Endothelial cell of umbilical vein (primary cell): Measurements from ENCODE around the gene CRHR1. TPM values are rescaled to one million over a fixed set of nuclear protein-coding genes. Genes with fewer than 3 reads are reported as not detected.

ENCODE experiments used
- BruUV-seq: library from RNA; stranded (reverse); fragments of 400-500 nt; replicated peaks from 2 replicates; lab custom pipeline; 2021; lab: Mats Ljungman, UMichigan
- CTCF ChIA-PET: fragments of 300-600, 350-600 bp; sonication (Branson Sonifier 250); formaldehyde crosslinking; loops from one replicate; lab custom pipeline; 2021; ENCODE audit warnings: antibody characterized with exemption, inconsistent platforms; lab: Charles Lee
- POLR2A ChIA-PET: fragments of 300-600, 350-600 bp; sonication (Branson Sonifier 250); formaldehyde crosslinking; loops from one replicate; lab custom pipeline; 2021; ENCODE audit warnings: antibody characterized with exemption, inconsistent platforms; lab: Charles Lee
- DNase-seq: peaks from one replicate; pipeline ENCODE4 v3.0.0-alpha.2; 2011; ENCODE audit warnings: low read depth, low spot score
- FAIRE-seq: peaks from 2 replicates; lab custom pipeline; 2011; peaks lifted over from hg19 to GRCh38; lab: Jason Lieb, UNC
- H2AFZ ChIP-seq: 2 replicates; pipeline ENCODE4 v1.6.0; 2012; ENCODE audit warnings: low read depth, low read length, control low read depth, inconsistent platforms
- H3K27ac ChIP-seq: 2 replicates; pipeline ENCODE4 v1.5.1; 2011; ENCODE audit warnings: low read depth, mild to moderate bottlenecking, control low read depth, low read length, moderate library complexity; ENCODE audit not compliant: insufficient read depth
- H3K27me3 ChIP-seq, 2 experiments: 2 replicates each; pipeline versions ENCODE4 v1.6.0 to v1.6.1; 2011; ENCODE audit warnings: low read length in 2 of 2, mixed read lengths in 1 of 2; ENCODE audit not compliant: control insufficient read depth in 2 of 2, insufficient read depth in 2 of 2
- H3K36me3 ChIP-seq, 2 experiments: 2 replicates in 1 of 2; 3 replicates in 1 of 2; pipeline ENCODE4 v1.5.1; 2011; ENCODE audit warnings: low read length in 2 of 2, mild to moderate bottlenecking in 1 of 2, moderate library complexity in 1 of 2; ENCODE audit not compliant: control insufficient read depth in 2 of 2, insufficient read depth in 2 of 2; ENCODE audit errors: extremely low read depth in 1 of 2
- H3K4me1 ChIP-seq: 3 replicates; pipeline ENCODE4 v1.5.1; 2011; ENCODE audit warnings: mild to moderate bottlenecking, low read length; ENCODE audit not compliant: control insufficient read depth, insufficient read depth; ENCODE audit errors: extremely low read depth
- H3K4me2 ChIP-seq: 2 replicates; pipeline ENCODE4 v1.6.1; 2011; ENCODE audit warnings: low read length, control low read depth, mixed read lengths; ENCODE audit not compliant: insufficient read depth
- H3K4me3 ChIP-seq, 3 experiments: fragments of 200-600 bp in 1 of 3; sonication (generic), shearing (Covaris generic) in 1 of 3; replicated peaks in 1 of 3; 2 replicates each; pipeline ENCODE4 v1.5.1; 2011 to 2016; ENCODE audit warnings: control low read depth in 3 of 3, low read length in 3 of 3, mild to moderate bottlenecking in 2 of 3, inconsistent platforms in 1 of 3, low read depth in 1 of 3, moderate library complexity in 1 of 3; ENCODE audit not compliant: insufficient read depth in 1 of 3
- H3K79me2 ChIP-seq: 2 replicates; pipeline ENCODE4 v1.6.0; 2012; ENCODE audit warnings: low read length, inconsistent platforms; ENCODE audit not compliant: control insufficient read depth, insufficient read depth
- H3K9ac ChIP-seq: replicated peaks from 2 replicates; pipeline ENCODE3; 2011; ENCODE audit warnings: low read length, control low read depth; ENCODE audit not compliant: insufficient read depth; ENCODE audit errors: extremely low read depth
- H3K9me1 ChIP-seq: replicated peaks from 3 replicates; pipeline ENCODE4 v1.6.0; 2011; ENCODE audit warnings: mild to moderate bottlenecking, low read length; ENCODE audit not compliant: control insufficient read depth, insufficient read depth; ENCODE audit errors: extremely low read depth
- H3K9me3 ChIP-seq: replicated peaks from 2 replicates; pipeline ENCODE4 v1.5.1; 2012; ENCODE audit warnings: low read length, inconsistent platforms; ENCODE audit not compliant: control insufficient read depth, insufficient read depth
- H4K20me1 ChIP-seq: replicated peaks from 2 replicates; pipeline ENCODE3; 2011; ENCODE audit warnings: mild to moderate bottlenecking, low read length; ENCODE audit not compliant: control insufficient read depth, insufficient read depth; ENCODE audit errors: extremely low read depth
- CTCF ChIP-seq, 2 donors: IDR thresholded peaks; 1 replicate in 1 of 2; 2 replicates in 1 of 2; pipeline ENCODE4 v1.5.1; 2011; ENCODE audit warnings: low read length in 2 of 2, mild to moderate bottlenecking in 2 of 2, moderate library complexity in 2 of 2, control low read depth in 1 of 2, inconsistent platforms in 1 of 2, low read depth in 1 of 2; ENCODE audit not compliant: insufficient read depth in 1 of 2; ENCODE audit errors: extremely low read depth in 1 of 2
- EZH2 ChIP-seq: IDR thresholded peaks from 2 replicates; pipeline ENCODE4 v1.6.1; 2012; ENCODE audit warnings: borderline replicate concordance, low read depth, mild to moderate bottlenecking, moderate library complexity, low read length, inconsistent platforms; ENCODE audit not compliant: severe bottlenecking
- FOS ChIP-seq: IDR thresholded peaks from 2 replicates; pipeline ENCODE4 v1.6.1; 2011; ENCODE audit warnings: mild to moderate bottlenecking, low read length, moderate library complexity, borderline replicate concordance; ENCODE audit not compliant: insufficient read depth
- GATA2 ChIP-seq: IDR thresholded peaks from 2 replicates; pipeline ENCODE4 v1.7.0; 2011; ENCODE audit warnings: low read depth, mild to moderate bottlenecking, moderate library complexity, mixed read lengths, low read length; ENCODE audit not compliant: insufficient read length, insufficient read depth
- JUN ChIP-seq: IDR thresholded peaks from 2 replicates; pipeline ENCODE4 v1.6.1; 2011; ENCODE audit warnings: borderline replicate concordance, low read depth; ENCODE audit not compliant: insufficient read length, insufficient read depth
- MAX ChIP-seq: IDR thresholded peaks from 2 replicates; pipeline ENCODE4 v1.6.1; 2011; ENCODE audit not compliant: insufficient read depth, insufficient read length
- MYC ChIP-seq: IDR thresholded peaks from one replicate; pipeline ENCODE4 v1.6.1; 2011; ENCODE audit warnings: mild to moderate bottlenecking, low read depth, low read length
- POLR2A ChIP-seq: IDR thresholded peaks from 2 replicates; pipeline ENCODE4 v1.6.1; 2012; ENCODE audit warnings: low read depth, mild to moderate bottlenecking, control low read depth, low read length
- POLR2AphosphoS5 ChIP-seq: IDR thresholded peaks from 2 replicates; pipeline ENCODE4 v1.6.1; 2012; ENCODE audit warnings: low read depth, mild to moderate bottlenecking, control low read depth, low read length, moderate library complexity; ENCODE audit not compliant: insufficient read depth
- dilution Hi-C: fragments of 300-500 bp; cut with MboI; formaldehyde crosslinking; loops from one replicate; pipeline ENCODE4 v1.15.0; 2019; ENCODE audit warnings: low sequenced_read_pairs; ENCODE audit not compliant: extremely low pct_ligation_motif_present
- intact Hi-C: fragments of 100-400 bp; cut with micrococcal nuclease; formaldehyde crosslinking; loops from one replicate; pipeline ENCODE4 v1.10.0; 2022
- polyA plus RNA-seq, 4 experiments: library from polyadenylated mRNA; depleted of rRNA in 3 of 4; stranded (reverse) in 3 of 4; unstranded in 1 of 4; fragments of >200 nt; gene quantifications; 2 replicates each; pipeline versions ENCODE4 v1.2.1 to v1.2.3, GENCODE V29; 2011 to 2012; ENCODE audit warnings: missing spikeins in 1 of 4
- total RNA-seq: library from RNA; stranded (reverse); gene quantifications from 2 replicates; pipeline ENCODE4 v1.2.3, GENCODE V29; 2021

CRHR1 gene
- total and polyA plus RNA-seq, 2 donors (not counting 3 experiments of a cell fraction or from before 2014, with no cell fraction given) = not detected

GRCh38 chr17:45824901-45825492, 40.9 kb downstream of the CRHR1 start:
- H3K36me3 ChIP-seq = no peaks in the 10 kb centered on the region
- H4K20me1 ChIP-seq = no peaks in the 10 kb centered on the region
- no TSS peak for BruUV-seq
- H3K9ac ChIP-seq = no peak overlapping the region
- no peaks in the 10 kb centered on the region for H3K79me2 ChIP-seq
- H3K9me3 ChIP-seq = no peaks in the 10 kb centered on the region
- no peak for FAIRE-seq
- H3K4me1 ChIP-seq = no peaks in the 10 kb centered on the region
- H3K27me3 ChIP-seq = no peaks in the 10 kb centered on the region
- H3K9me1 ChIP-seq = no peaks in the 10 kb centered on the region
- H2AFZ ChIP-seq = no peak overlapping the region
- DNase-seq = no peak
- CTCF ChIA-PET = interaction anchor here (1.0 kb wide), 1 partner anchor 185 kb away, joined by 5 read pairs; no protein-coding TSS in a partner anchor
- no peak overlapping the region for H3K4me3 ChIP-seq
- intact Hi-C loops (no loop called here), dilution Hi-C loops (no loop called here)
- H3K4me2 ChIP-seq = no peak overlapping the region
- TF ChIP-seq MAX = no peak
- no peak for TF ChIP-seq FOS
- no peak for TF ChIP-seq GATA2
- no peak for TF ChIP-seq POLR2A
- TF ChIP-seq MYC = no peak
- no peak for TF ChIP-seq EZH2
- no peak for TF ChIP-seq CTCF (IDR thresholded peaks at IDR 0.05; ENCODE audit: extremely low read depth in 1 of 2, insufficient read depth in 1 of 2, low read depth in 1 of 2, low read length in 2 of 2)
- TF ChIP-seq POLR2AphosphoS5 = no peak
- no peak for TF ChIP-seq JUN
- H3K27ac ChIP-seq = no peak overlapping the region
- POLR2A ChIA-PET = no interaction called here
